UCSD-AML1 (cell line): ENCODE data around the gene RBBP6.
"Not testable (repeated sequence)": the region's sequence is repeated elsewhere in the genome, so short reads cannot be mapped to it uniquely, and the experiment has no call there.

ENCODE experiments used
- DNase-seq: peaks from one replicate; lab custom pipeline; 2025; ENCODE audit not compliant: unreplicated experiment; lab: John Stamatoyannopoulos, UW

RBBP6 gene, protein sequence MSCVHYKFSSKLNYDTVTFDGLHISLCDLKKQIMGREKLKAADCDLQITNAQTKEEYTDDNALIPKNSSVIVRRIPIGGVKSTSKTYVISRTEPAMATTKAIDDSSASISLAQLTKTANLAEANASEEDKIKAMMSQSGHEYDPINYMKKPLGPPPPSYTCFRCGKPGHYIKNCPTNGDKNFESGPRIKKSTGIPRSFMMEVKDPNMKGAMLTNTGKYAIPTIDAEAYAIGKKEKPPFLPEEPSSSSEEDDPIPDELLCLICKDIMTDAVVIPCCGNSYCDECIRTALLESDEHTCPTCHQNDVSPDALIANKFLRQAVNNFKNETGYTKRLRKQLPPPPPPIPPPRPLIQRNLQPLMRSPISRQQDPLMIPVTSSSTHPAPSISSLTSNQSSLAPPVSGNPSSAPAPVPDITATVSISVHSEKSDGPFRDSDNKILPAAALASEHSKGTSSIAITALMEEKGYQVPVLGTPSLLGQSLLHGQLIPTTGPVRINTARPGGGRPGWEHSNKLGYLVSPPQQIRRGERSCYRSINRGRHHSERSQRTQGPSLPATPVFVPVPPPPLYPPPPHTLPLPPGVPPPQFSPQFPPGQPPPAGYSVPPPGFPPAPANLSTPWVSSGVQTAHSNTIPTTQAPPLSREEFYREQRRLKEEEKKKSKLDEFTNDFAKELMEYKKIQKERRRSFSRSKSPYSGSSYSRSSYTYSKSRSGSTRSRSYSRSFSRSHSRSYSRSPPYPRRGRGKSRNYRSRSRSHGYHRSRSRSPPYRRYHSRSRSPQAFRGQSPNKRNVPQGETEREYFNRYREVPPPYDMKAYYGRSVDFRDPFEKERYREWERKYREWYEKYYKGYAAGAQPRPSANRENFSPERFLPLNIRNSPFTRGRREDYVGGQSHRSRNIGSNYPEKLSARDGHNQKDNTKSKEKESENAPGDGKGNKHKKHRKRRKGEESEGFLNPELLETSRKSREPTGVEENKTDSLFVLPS (N-terminal part only)

GRCh38 chr16:24539295-24539849 is at the start of gene RBBP6:
RBBP6 (plus strand) TSS chr16:24539566; CDS start chr16:24540627, 1,061 bp downstream.
- DNase-seq, result peak; percentile 97

DNA sequence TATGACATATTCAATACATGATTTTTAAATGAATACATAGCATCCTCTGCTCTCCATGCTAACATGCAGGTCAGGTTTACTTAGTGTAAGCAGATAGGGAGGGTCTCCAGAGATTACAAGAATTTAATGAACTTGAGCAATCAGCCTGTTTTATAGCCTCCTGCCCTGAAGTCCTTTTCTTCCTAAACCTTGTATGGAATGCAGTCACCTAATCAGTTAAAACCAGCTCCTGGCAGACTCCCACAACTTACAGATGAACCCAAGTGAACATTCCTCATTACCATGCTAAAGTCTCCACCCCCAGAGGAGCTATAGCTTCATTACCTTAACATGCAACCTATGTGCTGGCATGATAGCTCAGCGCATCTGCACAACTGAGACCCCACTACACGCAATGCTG is 48.5 kb upstream of the RBBP6 start:
- no peak for DNase-seq

DNA sequence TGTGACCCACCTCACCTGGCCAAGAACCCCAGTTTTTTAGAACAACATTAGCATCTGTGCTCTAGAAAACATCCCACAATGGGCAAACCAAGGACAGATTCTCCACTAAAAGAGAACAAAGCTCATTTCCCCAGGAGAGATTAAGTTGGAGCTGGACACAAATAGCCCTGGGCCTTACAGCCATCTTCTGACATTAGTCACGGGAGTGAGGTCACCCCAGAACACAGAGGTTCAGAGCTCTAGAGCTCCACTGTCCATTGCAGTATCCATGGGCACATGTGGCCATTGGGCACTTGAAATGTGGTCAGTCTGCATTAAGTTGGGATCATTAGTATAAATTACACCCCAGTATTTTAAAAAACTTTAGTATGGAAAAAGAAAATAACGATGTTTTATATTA is 47.6 kb upstream of the RBBP6 start:
- DNase-seq, result no peak

GRCh38 chr16:24493821-24494220 is 45.5 kb upstream of the RBBP6 start:
- DNase-seq, result no peak

DNA sequence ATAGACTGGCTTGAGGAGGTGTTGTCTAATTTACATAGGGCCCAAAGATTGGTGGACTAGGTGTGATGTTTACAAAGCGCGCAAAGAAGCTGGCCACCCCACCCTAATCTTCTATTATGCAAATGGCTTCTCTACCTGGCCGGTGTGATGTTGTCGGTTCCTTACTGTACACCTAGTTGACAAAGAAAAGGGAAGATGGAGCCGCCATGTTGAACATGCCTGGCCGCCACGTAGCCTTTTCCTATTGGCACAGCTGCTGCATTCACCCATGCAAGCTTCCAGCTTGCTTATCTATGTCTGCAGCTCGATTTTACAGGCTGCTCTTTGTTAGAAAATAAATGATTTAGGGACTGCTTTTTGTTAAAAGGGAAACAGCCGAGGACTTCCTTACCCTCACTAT is 44.2 kb upstream of the RBBP6 start:
- not testable (repeated sequence) for DNase-seq

DNA sequence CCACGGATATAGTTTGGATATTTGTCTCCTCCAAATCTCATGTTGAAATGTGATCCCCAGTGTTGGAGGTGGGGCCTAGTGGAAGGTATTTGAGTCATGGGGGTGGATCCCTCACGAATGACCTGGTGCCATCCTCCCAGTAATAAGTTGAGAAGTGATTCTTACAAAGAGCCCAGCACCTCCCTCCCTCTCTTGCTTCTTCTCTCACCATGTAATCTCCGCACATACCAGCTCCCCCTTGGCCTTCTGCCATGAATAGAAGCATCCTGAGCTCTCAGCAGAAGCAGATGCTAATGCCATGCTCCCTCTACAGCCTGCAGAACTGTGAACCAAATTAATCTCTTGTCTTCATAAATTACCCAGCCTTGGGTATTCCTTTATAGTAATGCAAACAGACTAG is 41.9 kb upstream of the RBBP6 start:
- no peak for DNase-seq

- peak; percentile 58 for DNase-seq
Measured at GRCh38 chr16:24499193-24499814, 40.1 kb upstream of the RBBP6 start.

GRCh38 chr16:24504472-24505345 is 34.7 kb upstream of the RBBP6 start:
- peak; percentile 40 for DNase-seq

GRCh38 chr16:24505959-24506358 is 33.4 kb upstream of the RBBP6 start:
- DNase-seq, result no peak

DNA sequence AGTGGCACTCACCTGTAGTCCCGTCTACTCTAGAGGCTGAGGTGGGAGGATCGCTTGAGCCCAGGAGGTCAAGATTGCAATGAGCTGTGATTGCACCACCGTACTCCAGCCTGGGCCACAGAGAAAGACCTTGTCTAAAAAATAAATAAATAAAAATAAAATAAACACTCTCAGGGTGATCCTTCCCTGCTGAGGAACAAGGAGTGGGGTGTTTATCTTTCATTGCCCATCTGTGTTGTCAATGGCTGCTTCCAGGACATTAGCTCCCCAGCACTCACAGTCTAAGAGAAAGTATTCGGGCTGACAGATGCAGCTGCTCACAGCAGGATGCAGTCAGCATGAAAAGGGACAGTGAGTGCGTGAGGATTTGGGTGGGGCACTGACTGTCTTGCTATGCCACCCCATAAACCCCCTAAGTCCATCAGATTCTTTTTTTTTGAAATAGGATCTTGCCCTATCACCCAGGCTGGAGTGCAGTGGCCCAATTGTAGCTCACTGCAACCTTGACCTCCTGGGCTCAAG is 31.3 kb upstream of the RBBP6 start:
- DNase-seq, result no peak

DNA sequence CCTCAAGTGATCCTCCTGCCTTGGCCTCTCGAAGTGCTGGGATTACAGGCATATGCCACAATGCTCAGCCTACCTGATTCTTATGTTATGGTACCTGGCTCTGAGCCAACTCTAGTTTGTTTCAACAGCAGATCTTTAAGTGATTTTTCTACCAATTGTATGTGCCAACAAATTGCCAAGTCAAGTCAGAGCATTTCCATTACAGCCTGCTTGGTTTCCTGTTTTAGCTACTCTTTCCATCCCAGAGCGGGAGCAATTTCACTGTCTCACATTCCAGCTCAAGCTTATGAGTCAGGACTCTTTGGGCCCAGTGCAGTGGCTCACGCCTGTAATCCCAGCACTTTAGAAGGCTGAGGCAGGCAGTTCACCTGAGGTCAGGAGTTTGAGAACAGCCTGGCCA is 30.8 kb upstream of the RBBP6 start:
- no peak for DNase-seq

GRCh38 chr16:24509536-24509935 is 29.8 kb upstream of the RBBP6 start:
- no peak for DNase-seq

DNA sequence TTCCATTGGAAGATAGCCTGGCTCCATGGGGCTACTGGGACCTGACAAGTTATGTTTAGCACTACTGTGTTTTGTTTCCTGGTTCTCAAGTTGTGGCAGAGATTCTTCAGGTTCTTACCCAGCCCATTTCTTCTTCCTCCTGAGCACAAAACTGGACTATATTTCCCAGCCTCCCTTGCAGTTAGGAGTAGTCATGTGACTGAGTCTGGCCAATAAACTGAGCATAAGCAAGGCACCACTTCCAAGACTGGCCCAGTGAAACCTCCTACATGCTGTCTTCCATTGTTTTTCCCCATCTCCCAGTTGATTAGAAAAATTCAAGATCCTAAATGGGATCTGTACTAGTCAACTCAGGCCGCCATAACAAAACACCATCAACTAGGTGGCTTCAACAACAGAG is 28.2 kb upstream of the RBBP6 start:
- no peak for DNase-seq

DNA sequence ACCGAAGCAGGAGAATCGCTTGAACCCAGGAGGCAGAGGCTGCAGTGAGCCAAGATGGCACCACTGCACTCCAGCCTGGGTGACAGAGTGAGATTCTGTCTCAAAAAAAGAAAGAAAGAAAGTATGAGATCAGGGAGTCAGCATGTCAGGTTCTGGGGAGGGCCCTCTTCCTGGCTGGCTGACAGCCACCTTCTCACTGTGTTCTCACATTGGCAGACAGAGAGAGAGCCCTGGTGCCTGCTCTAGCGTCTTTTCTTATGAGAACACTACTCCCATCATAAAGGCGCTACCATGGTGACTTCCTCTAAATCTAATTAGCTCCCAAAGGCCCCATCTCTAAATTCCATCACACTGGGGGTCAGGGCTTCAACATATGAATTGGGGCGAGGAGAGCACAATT is 27.6 kb upstream of the RBBP6 start:
- DNase-seq, result no peak

DNA sequence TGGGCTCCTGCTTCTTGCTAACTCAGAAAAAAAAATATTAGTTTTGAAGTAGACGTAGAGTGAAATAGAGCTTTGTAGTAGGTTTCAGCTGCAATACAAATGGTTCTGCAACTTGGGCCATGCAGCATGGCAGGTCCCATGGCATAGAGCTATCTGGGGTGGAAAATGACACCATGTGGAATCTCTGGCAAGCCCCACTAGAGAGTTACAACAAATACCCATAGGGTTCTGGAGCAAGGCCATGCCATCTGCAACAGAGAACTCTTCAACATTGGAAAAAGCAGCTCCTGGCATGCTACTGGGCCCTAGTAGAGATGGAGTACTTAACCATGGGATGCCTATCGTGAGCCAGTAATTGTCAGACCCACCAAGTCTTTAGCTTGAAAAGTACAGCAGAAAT is 25.3 kb upstream of the RBBP6 start:
- no peak for DNase-seq

DNA sequence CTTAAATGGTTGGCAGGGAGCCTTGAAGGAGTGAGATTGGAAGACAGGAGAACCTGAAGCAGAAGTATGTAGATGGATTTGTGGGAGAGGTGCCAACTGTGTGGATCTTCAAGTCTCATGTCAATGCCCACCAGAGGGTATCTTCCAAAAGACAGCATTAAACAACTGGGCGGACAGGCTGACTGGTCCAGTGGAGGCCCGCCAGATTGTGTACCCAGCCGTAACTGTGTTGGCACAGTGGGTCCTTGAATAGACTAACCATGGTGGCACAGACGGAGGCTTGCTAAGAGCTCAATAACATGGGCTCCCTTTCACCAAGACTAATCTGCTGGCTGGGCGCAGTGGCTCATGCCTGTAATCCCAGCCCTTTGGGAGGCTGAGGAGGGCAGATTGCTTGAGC is 24.2 kb upstream of the RBBP6 start:
- DNase-seq, result no peak

- peak; percentile 71 for DNase-seq
Measured at GRCh38 chr16:24516900-24517669, 22.3 kb upstream of the RBBP6 start.

GRCh38 chr16:24518498-24518897 is 20.9 kb upstream of the RBBP6 start:
- no peak for DNase-seq

DNA sequence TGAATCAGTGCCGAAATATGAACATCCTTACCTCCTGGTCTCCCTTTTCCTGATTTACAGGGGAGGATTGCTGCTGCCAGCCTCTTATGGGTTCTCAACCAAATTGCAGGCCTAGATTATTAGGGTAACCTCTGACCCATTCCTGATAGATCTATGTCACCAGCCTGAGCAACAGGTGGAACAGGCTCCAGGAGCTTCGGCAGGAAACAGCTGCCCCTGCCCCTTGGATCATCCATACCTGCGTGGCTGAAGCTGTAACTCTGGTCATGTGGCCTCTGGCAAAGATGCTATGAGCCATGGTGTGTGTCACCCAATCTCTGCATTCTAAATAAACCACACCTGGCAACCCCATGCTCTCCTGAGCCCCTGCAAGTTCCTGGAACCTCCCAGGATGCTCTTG is 18.4 kb upstream of the RBBP6 start:
- no peak for DNase-seq
